ENCODE results near the gene NAP1L4.

- TF ChIP-seq, protein P1, sequence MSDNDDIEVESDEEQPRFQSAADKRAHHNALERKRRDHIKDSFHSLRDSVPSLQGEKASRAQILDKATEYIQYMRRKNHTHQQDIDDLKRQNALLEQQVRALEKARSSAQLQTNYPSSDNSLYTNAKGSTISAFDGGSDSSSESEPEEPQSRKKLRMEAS (IDR thresholded peaks at IDR 0.05) = no peak
- TF ChIP-seq FOXM1 (IDR thresholded peaks at IDR 0.05; ENCODE audit: borderline replicate concordance, low read depth) = no peak
- no peak for TF ChIP-seq TAF1 (IDR thresholded peaks at IDR 0.05; ENCODE audit: low read depth)
Measured at GRCh38 chr11:2964782-2965181, 27.3 kb downstream of the NAP1L4 start.

Measured in Ishikawa (cell line).